K562 (cell line): ENCODE results near the gene STAB1. TPM values are rescaled to one million over a fixed set of nuclear protein-coding genes. Genes with fewer than 3 reads are reported as not detected.

Experiments
- ATAC-seq: fragments of 200-7000 bp; cut with Tn5 transposase; 3 replicates; pipeline ENCODE4 v1.9.1; 2020; ENCODE audit warnings: moderate library complexity
- BruUV-seq: library from RNA; stranded (reverse); fragments of 400-500 nt; replicated peaks from 2 replicates; lab custom pipeline; 2021; lab: Mats Ljungman, UMichigan
- CTCF ChIA-PET: fragments of 300-600 bp; formaldehyde crosslinking; extraction: SDS; loops from one replicate; lab custom pipeline; 2021; ENCODE audit warnings: low intra/inter-chr PET ratio; lab: Yijun Ruan, JAX
- POLR2A ChIA-PET: fragments of 300-600, 350-650 bp; sonication (Branson Sonifier 250); formaldehyde crosslinking; extraction: SDS; loops from one replicate; lab custom pipeline; 2021; ENCODE audit warnings: antibody characterized with exemption, inconsistent platforms; lab: Yijun Ruan, JAX
- DNase-seq, 4 experiments: peaks; one replicate each; pipeline versions ENCODE4 v3.0.0 to v3.0.0-alpha.2; 2011 to 2018; ENCODE audit warnings: low spot score in 3 of 4, mixed read lengths in 3 of 4; ENCODE audit errors: extremely low read depth in 1 of 4
- FAIRE-seq: peaks from 2 replicates; lab custom pipeline; 2011; peaks lifted over from hg19 to GRCh38; lab: Jason Lieb, UNC
- H2AFZ ChIP-seq: 2 replicates; pipeline ENCODE4 v1.6.0; 2011; ENCODE audit warnings: low read depth, low read length, control low read depth, inconsistent platforms
- H3K27ac ChIP-seq: fragments of 200-600 bp; 3 replicates; pipeline ENCODE4 v1.8.0; 2011; ENCODE audit warnings: low read depth, mild to moderate bottlenecking, control low read depth, inconsistent platforms, low read length, moderate library complexity, mixed read lengths; ENCODE audit errors: extremely low read depth
- H3K27me3 ChIP-seq, 2 experiments: fragments of 300-600 bp in 1 of 2; 2 replicates in 1 of 2; 3 replicates in 1 of 2; pipeline versions ENCODE4 v1.6.0 to v1.8.0; 2011; ENCODE audit warnings: inconsistent platforms in 2 of 2, low read length in 2 of 2, mild to moderate bottlenecking in 1 of 2, mixed read lengths in 1 of 2, moderate library complexity in 1 of 2; ENCODE audit not compliant: control insufficient read depth in 2 of 2, insufficient read depth in 2 of 2
- H3K36me3 ChIP-seq: fragments of 300-600 bp; 3 replicates; pipeline ENCODE4 v1.8.0; 2011; ENCODE audit warnings: mild to moderate bottlenecking, low read length, inconsistent platforms; ENCODE audit not compliant: control insufficient read depth, insufficient read depth
- H3K4me1 ChIP-seq, 2 experiments: fragments of 200-600 bp in 1 of 2; replicated peaks in 1 of 2; 2 replicates in 1 of 2; 3 replicates in 1 of 2; pipeline versions ENCODE4 v1.5.1 to v1.8.0; 2011; ENCODE audit warnings: inconsistent platforms in 2 of 2, low read length in 2 of 2, mild to moderate bottlenecking in 1 of 2, mixed read lengths in 1 of 2, moderate library complexity in 1 of 2; ENCODE audit not compliant: control insufficient read depth in 2 of 2, insufficient read depth in 2 of 2
- H3K4me2 ChIP-seq: 2 replicates; pipeline ENCODE4 v1.6.1; 2011; ENCODE audit warnings: low read length, control low read depth, inconsistent platforms, mixed read lengths; ENCODE audit not compliant: insufficient read depth
- H3K4me3 ChIP-seq: fragments of 200-600 bp; sonication (generic), shearing (Covaris generic); 2 replicates; pipeline ENCODE4 v1.5.1; 2016; ENCODE audit warnings: control low read depth, inconsistent platforms
- H3K79me2 ChIP-seq: fragments of 200-600 bp; 3 replicates; pipeline ENCODE4 v1.8.0; 2011; ENCODE audit warnings: low read length, inconsistent platforms; ENCODE audit not compliant: control insufficient read depth, insufficient read depth
- H3K9ac ChIP-seq, 2 experiments: 2 replicates each; pipeline versions ENCODE4 v1.6.0 to v1.6.1; 2011; ENCODE audit warnings: low read depth in 2 of 2, low read length in 2 of 2, control low read depth in 1 of 2, inconsistent platforms in 1 of 2, mild to moderate bottlenecking in 1 of 2, mixed read lengths in 1 of 2; ENCODE audit not compliant: insufficient read depth in 1 of 2
- H3K9me1 ChIP-seq: one replicate; pipeline ENCODE4 v1.6.0; 2011; ENCODE audit warnings: inconsistent platforms, mild to moderate bottlenecking, low read length, moderate library complexity; ENCODE audit not compliant: control insufficient read depth, insufficient read depth
- H3K9me3 ChIP-seq: replicated peaks from 2 replicates; pipeline ENCODE4 v1.5.1; 2011; ENCODE audit warnings: low read depth, low read length, inconsistent platforms; ENCODE audit not compliant: control insufficient read depth, insufficient read depth
- H4K20me1 ChIP-seq: replicated peaks from 2 replicates; pipeline ENCODE4 v1.6.1; 2011; ENCODE audit warnings: low read length, inconsistent platforms, mixed read lengths; ENCODE audit not compliant: control insufficient read depth, insufficient read depth
- CEBPG ChIP-seq, 3 experiments: fragments of 200-800 bp in 1 of 3; sonication (Bioruptor generic) in 1 of 3; sonication (generic) in 1 of 3; formaldehyde crosslinking in 1 of 3; IDR thresholded peaks in 2 of 3; conservative IDR thresholded peaks in 1 of 3; 2 replicates each; pipeline versions ENCODE4 v1.6.1 to v1.8.0; 2016 to 2022; ENCODE audit warnings: missing compliant biosample characterization in 2 of 3, missing genetic modification characterization in 2 of 3, mild to moderate bottlenecking in 1 of 3, missing genetic modification reagents in 1 of 3
- ETV6 ChIP-seq, 3 experiments: fragments of 150-350 bp in 1 of 3; sonication (generic) in 1 of 3; formaldehyde crosslinking in 1 of 3; IDR thresholded peaks; 2 replicates each; pipeline versions ENCODE4 v1.6.1 to v1.8.0; 2014 to 2022; ENCODE audit warnings: borderline replicate concordance in 2 of 3, low read depth in 2 of 3, antibody characterized with exemption in 1 of 3, low read length in 1 of 3, mild to moderate bottlenecking in 1 of 3, missing genetic modification reagents in 1 of 3
- PHB ChIP-seq: fragments of 250-450 bp; sonication (Bioruptor Pico); IDR thresholded peaks from 2 replicates; pipeline ENCODE4 v1.5.0; 2021
- PHTF2 ChIP-seq: fragments of 250-450 bp; sonication (Bioruptor Pico); IDR thresholded peaks from 2 replicates; pipeline ENCODE4 v1.5.0; 2021; ENCODE audit warnings: mild to moderate bottlenecking
- SMARCA5 ChIP-seq: fragments of 450-650 bp; IDR thresholded peaks from 2 replicates; pipeline ENCODE4 v1.6.1; 2016
- TCFL5 ChIP-seq: fragments of 250-450 bp; sonication (Bioruptor Pico); conservative IDR thresholded peaks from 2 replicates; pipeline ENCODE4 v1.6.1; 2021; ENCODE audit warnings: mild to moderate bottlenecking, moderate library complexity, matching md5 sums
- ZNF584 ChIP-seq: fragments of 200-800 bp; sonication (Bioruptor generic); IDR thresholded peaks from 2 replicates; pipeline ENCODE4 v1.6.1; 2016; ENCODE audit warnings: low read depth, mild to moderate bottlenecking, missing genetic modification characterization, missing compliant biosample characterization
- ZNF778 ChIP-seq: fragments of 450-650 bp; formaldehyde crosslinking; IDR thresholded peaks from 2 replicates; pipeline ENCODE4 v1.4.0; 2020; ENCODE audit warnings: mild to moderate bottlenecking, moderate library complexity
- WGBS: fragments of 100-300 bp; shearing (Covaris generic); methylation state at CpG from one replicate; pipeline ENCODE4 v1.1.6; 2016; ENCODE audit warnings: low coverage, mixed read lengths; ENCODE audit not compliant: insufficient coverage; ENCODE audit errors: missing lambda C conversion rate; 5-methylcytosine and 5-hydroxymethylcytosine counted together
- in situ Hi-C: fragments of 300-500 bp; cut with MboI; formaldehyde crosslinking; loops from 4 replicates; pipeline ENCODE4 v1.15.0; 2018; ENCODE audit warnings: inconsistent platforms, mixed read lengths
- intact Hi-C: fragments of 100-400 bp; cut with micrococcal nuclease; formaldehyde crosslinking; loops from 2 replicates; pipeline ENCODE4 v1.14.2; 2022
- polyA plus RNA-seq, 8 experiments: library from polyadenylated mRNA; depleted of rRNA in 4 of 8; stranded (reverse) in 5 of 8; unstranded in 3 of 8; fragments of >200 nt; fragmentation: Nextera tagmentation in 2 of 8; fragmentation: Illumina TruSeq in 1 of 8; extraction: Ambion mirVana in 2 of 8; extraction: Trizol in 1 of 8; gene quantifications; 2 replicates each; pipeline versions ENCODE4 v1.2.1 to v1.2.3, GENCODE V29; 2011 to 2014; ENCODE audit warnings: inconsistent platforms in 1 of 8, missing spikeins in 1 of 8
- total RNA-seq, 7 experiments: library from RNA; depleted of rRNA in 6 of 7; stranded (reverse); fragments of >200 nt in 6 of 7; fragmentation: Illumina TruSeq in 2 of 7; extraction: Trizol in 2 of 7; gene quantifications; 2 replicates each; pipeline versions ENCODE4 v1.2.1 to v1.2.3, GENCODE V29; 2011 to 2021; ENCODE audit warnings: low replicate concordance in 1 of 7
- TF ChIP-seq, protein P1 (sequence below): sonication (generic); IDR thresholded peaks from 2 replicates; pipeline ENCODE4 v1.6.1; 2016
- TF ChIP-seq, protein P2 (sequence below): sonication (generic); formaldehyde crosslinking; IDR thresholded peaks from 2 replicates; pipeline ENCODE4 v1.5.0; 2020; ENCODE audit warnings: missing genetic modification reagents

Gene STAB1
- total and polyA plus RNA-seq, 9 of the 15 experiments (the other 6 are each of a cell fraction or from before 2014, with no cell fraction given) = 0.20 to 3.9 (median 1.2) TPM

DNA sequence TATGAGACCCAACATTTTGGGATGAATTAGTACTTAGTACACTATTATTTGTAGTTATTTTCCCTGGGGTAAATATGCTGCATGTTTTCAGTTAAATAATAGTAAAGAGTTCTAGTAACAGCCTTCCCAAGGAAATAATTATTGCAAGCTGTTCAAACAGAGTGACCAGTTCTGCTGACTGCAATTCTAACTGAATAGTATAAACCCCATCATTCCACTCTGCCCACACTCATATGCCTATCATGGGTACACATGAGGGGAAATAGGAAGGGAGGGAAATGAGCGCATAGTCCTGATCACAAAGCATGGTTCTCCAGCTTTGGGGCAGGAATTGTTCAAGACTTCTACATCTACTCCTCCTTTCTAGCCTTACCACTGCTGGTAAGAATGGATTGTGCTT, 59.9 kb downstream of the STAB1 start:
- TF ChIP-seq ZNF778 (CRISPR knock-in tag) (no peak), ETV6 (IDR thresholded peaks at IDR 0.05; ENCODE audit: borderline replicate concordance in 1 of 2, low read depth in 2 of 2, low read length in 1 of 2) (no peak), ETV6 (CRISPR knock-in tag; IDR thresholded peaks at IDR 0.05; ENCODE audit: borderline replicate concordance) (no peak), TCFL5 (CRISPR knock-in tag) (no peak), PHTF2 (CRISPR knock-in tag) (no peak), SMARCA5 (no peak), PHB (no peak), CEBPG (CRISPR knock-in tag; IDR thresholded peaks at IDR 0.05) (no peak), CEBPG (tag; conservative IDR thresholded peaks at IDR 0.05 in 1 of 2, IDR thresholded peaks at IDR 0.05 in 1 of 2) (no peak), ZNF584 (CRISPR knock-in tag) (no peak)
- TF ChIP-seq, protein P1, sequence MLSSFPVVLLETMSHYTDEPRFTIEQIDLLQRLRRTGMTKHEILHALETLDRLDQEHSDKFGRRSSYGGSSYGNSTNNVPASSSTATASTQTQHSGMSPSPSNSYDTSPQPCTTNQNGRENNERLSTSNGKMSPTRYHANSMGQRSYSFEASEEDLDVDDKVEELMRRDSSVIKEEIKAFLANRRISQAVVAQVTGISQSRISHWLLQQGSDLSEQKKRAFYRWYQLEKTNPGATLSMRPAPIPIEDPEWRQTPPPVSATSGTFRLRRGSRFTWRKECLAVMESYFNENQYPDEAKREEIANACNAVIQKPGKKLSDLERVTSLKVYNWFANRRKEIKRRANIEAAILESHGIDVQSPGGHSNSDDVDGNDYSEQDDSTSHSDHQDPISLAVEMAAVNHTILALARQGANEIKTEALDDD = no peak
- TF ChIP-seq, protein P2, sequence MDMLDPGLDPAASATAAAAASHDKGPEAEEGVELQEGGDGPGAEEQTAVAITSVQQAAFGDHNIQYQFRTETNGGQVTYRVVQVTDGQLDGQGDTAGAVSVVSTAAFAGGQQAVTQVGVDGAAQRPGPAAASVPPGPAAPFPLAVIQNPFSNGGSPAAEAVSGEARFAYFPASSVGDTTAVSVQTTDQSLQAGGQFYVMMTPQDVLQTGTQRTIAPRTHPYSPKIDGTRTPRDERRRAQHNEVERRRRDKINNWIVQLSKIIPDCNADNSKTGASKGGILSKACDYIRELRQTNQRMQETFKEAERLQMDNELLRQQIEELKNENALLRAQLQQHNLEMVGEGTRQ (CRISPR knock-in tag) = no peak
- TF ChIP-seq, all 486 proteins: peak for 0
- in situ Hi-C loops = no loop called here
- H3K9me3 ChIP-seq = no peaks in the 10 kb centered on the region
- H3K4me2 ChIP-seq = no peak overlapping the region
- H3K27ac ChIP-seq = no peak overlapping the region
- POLR2A ChIA-PET = interaction anchor here (0.8 kb wide), 1 partner anchor 18 kb away, joined by 4 read pairs; no protein-coding TSS in a partner anchor
- no TSS peak for BruUV-seq
- H3K4me1 ChIP-seq = peaks cover 0 to 4% of the 10 kb centered on the region in 2 experiments; a peak in 2 of 5 replicates
- 0 out of 2 replicates have a peak, but pooled peaks cover 4% of the 10 kb centered on the region for H4K20me1 ChIP-seq
- no peaks in the 10 kb centered on the region for H3K9me1 ChIP-seq
- DNase-seq = no peak
- no peak for FAIRE-seq
- no peak overlapping the region for H2AFZ ChIP-seq
- H3K79me2 ChIP-seq = no peaks in the 10 kb centered on the region
- WGBS = 100% methylated on average over 1 of the region's 1 CpG
- ATAC-seq = no peak
- no peak overlapping the region for H3K9ac ChIP-seq
- H3K27me3 ChIP-seq = no peaks in the 10 kb centered on the region
- intact Hi-C loops = no loop called here
- H3K4me3 ChIP-seq = no peak overlapping the region
- CTCF ChIA-PET = no interaction called here
- H3K36me3 ChIP-seq = peaks cover 63% of the 10 kb centered on the region
